Lower lobe of right lung (tissue), 2 donors: Measurements from ENCODE around the gene STRADA. TPM values are rescaled to one million over a fixed set of nuclear protein-coding genes. Genes with fewer than 3 reads are reported as not detected.

Source experiments
- ATAC-seq, 2 donors: fragments of 200-7000 bp; cut with Tn5 transposase; one replicate each; pipeline ENCODE4 v1.9.1; 2020 to 2022; ENCODE audit warnings: mild to moderate bottlenecking in 2 of 2, moderate library complexity in 2 of 2
- DNase-seq: peaks from one replicate; pipeline ENCODE4 v3.0.0-alpha.2; 2020
- H3K27ac ChIP-seq: fragments of 200-600 bp; one replicate; pipeline ENCODE4 v1.8.0; 2022
- H3K27me3 ChIP-seq: fragments of 200-600 bp; one replicate; pipeline ENCODE4 v1.8.0; 2022; ENCODE audit warnings: low read depth
- H3K36me3 ChIP-seq: fragments of 200-600 bp; one replicate; pipeline ENCODE4 v1.8.0; 2022; ENCODE audit warnings: mild to moderate bottlenecking
- H3K4me1 ChIP-seq: fragments of 200-600 bp; one replicate; pipeline ENCODE4 v1.8.0; 2022
- H3K4me3 ChIP-seq: fragments of 200-600 bp; one replicate; pipeline ENCODE4 v1.8.0; 2022; ENCODE audit warnings: mild to moderate bottlenecking
- H3K9me3 ChIP-seq: fragments of 200-600 bp; one replicate; pipeline ENCODE4 v1.8.0; 2022
- CTCF ChIP-seq: fragments of 200-600 bp; IDR thresholded peaks from one replicate; pipeline ENCODE4 v1.8.0; 2022; ENCODE audit warnings: antibody characterized with exemption, mild to moderate bottlenecking
- intact Hi-C: fragments of 100-400 bp; cut with DNase I; formaldehyde crosslinking; loops from one replicate; pipeline ENCODE4 v1.11.0; 2022
- total RNA-seq: library from RNA; stranded (reverse); fragmentation: NEBNext Ultra II Directional; extraction: Animal tissue kit (Norgen Biotek cat#: 25700); gene quantifications from one replicate; pipeline ENCODE4 v1.2.1, GENCODE V29; 2021
- donor health status: DM: no; HTN: yes; CAD: no; lungs with severe emphysema.

STRADA gene
- total RNA-seq, 1 donor from 2014 or later = 32.8 TPM

- Histone ChIP-seq H3K4me3 (no peak overlapping the region), H3K4me1 (peaks cover 16% of the 10 kb centered on the region), H3K27ac (no peak overlapping the region), H3K27me3 (no peaks in the 10 kb centered on the region), H3K9me3 (no peaks in the 10 kb centered on the region), H3K36me3 (peaks cover 62% of the 10 kb centered on the region)
- ATAC-seq (no peak), DNase-seq (no peak)
- intact Hi-C loops = no loop called here
- TF ChIP-seq CTCF = no peak
Observed at GRCh38 chr17:63704836-63705235, 36.8 kb downstream of the STRADA start.

GRCh38 chr17:63704259-63704576, 37.4 kb downstream of the STRADA start:
- DNase-seq (no peak), ATAC-seq (no peak)
- Histone ChIP-seq H3K9me3 (no peaks in the 10 kb centered on the region), H3K27ac (no peak overlapping the region), H3K36me3 (peaks cover 56% of the 10 kb centered on the region), H3K27me3 (no peaks in the 10 kb centered on the region), H3K4me1 (peaks cover 17% of the 10 kb centered on the region), H3K4me3 (no peak overlapping the region)
- intact Hi-C loops = no loop called here
- TF ChIP-seq CTCF = no peak

GRCh38 chr17:63703556-63704258, 37.9 kb downstream of the STRADA start:
- Histone ChIP-seq H3K36me3 (peaks cover 50% of the 10 kb centered on the region), H3K9me3 (no peaks in the 10 kb centered on the region), H3K4me1 (peaks cover 22% of the 10 kb centered on the region), H3K4me3 (no peak overlapping the region), H3K27ac (no peak overlapping the region), H3K27me3 (no peaks in the 10 kb centered on the region)
- intact Hi-C loops = no loop called here
- ATAC-seq (no peak), DNase-seq (no peak)
- TF ChIP-seq CTCF = no peak

GRCh38 chr17:63703029-63703428, 38.6 kb downstream of the STRADA start:
- Histone ChIP-seq H3K36me3 (peaks cover 45% of the 10 kb centered on the region), H3K4me1 (peaks cover 29% of the 10 kb centered on the region), H3K9me3 (no peaks in the 10 kb centered on the region), H3K27ac (no peak overlapping the region), H3K4me3 (no peak overlapping the region), H3K27me3 (no peaks in the 10 kb centered on the region)
- TF ChIP-seq CTCF = no peak
- intact Hi-C loops = no loop called here
- ATAC-seq (no peak), DNase-seq (no peak)

GRCh38 chr17:63702721-63703015, 38.9 kb downstream of the STRADA start:
- no peak for ATAC-seq
- no peak overlapping the region for H3K27ac ChIP-seq
- H3K36me3 ChIP-seq = peaks cover 45% of the 10 kb centered on the region
- peaks cover 33% of the 10 kb centered on the region for H3K4me1 ChIP-seq
- no peak for TF ChIP-seq CTCF
- no peak for DNase-seq
- H3K9me3 ChIP-seq = no peaks in the 10 kb centered on the region
- intact Hi-C loops = no loop called here
- peak overlapping the region; percentile 49 for H3K4me3 ChIP-seq
- no peaks in the 10 kb centered on the region for H3K27me3 ChIP-seq
